Colonic mucosa (tissue), 4 donors: ENCODE measurements around the gene CYP27B1. TPM values are rescaled to one million over a fixed set of nuclear protein-coding genes. Genes with fewer than 3 reads are reported as not detected.
A peak's percentile ranks its signal among the peaks of the same experiment; 100 is the strongest.

Source experiments
- DNase-seq: peaks from one replicate; pipeline ENCODE4 v3.0.0-alpha.2; 2020
- H3K27ac ChIP-seq: fragments of 200-600 bp; one replicate; pipeline ENCODE4 v1.8.0; 2021
- H3K27me3 ChIP-seq: fragments of 200-600 bp; one replicate; pipeline ENCODE4 v1.8.0; 2021
- H3K36me3 ChIP-seq: fragments of 200-600 bp; one replicate; pipeline ENCODE4 v1.8.0; 2021
- H3K4me1 ChIP-seq: fragments of 200-600 bp; one replicate; pipeline ENCODE4 v1.8.0; 2021; ENCODE audit warnings: mild to moderate bottlenecking
- H3K4me3 ChIP-seq: fragments of 200-600 bp; one replicate; pipeline ENCODE4 v1.8.0; 2021
- H3K9ac ChIP-seq, 2 donors: one replicate each; pipeline ENCODE4 v1.7.0; 2013; ENCODE audit warnings: control low read depth in 2 of 2, low read depth in 2 of 2, low read length in 2 of 2
- H3K9me3 ChIP-seq: fragments of 200-600 bp; one replicate; pipeline ENCODE4 v1.8.0; 2021
- intact Hi-C: fragments of 100-400 bp; cut with DNase I; formaldehyde crosslinking; loops from one replicate; pipeline ENCODE4 v1.14.1; 2022
- total RNA-seq, 2 donors: library from RNA; stranded (reverse); fragmentation: NEBNext Ultra II Directional in 1 of 2; extraction: Animal tissue kit (Norgen Biotek cat#: 25700) in 1 of 2; gene quantifications; one replicate each; pipeline ENCODE4 v1.2.1, GENCODE V29; 2021
- TF ChIP-seq, protein P1 (sequence below): fragments of 200-600 bp; IDR thresholded peaks from one replicate; pipeline ENCODE4 v1.8.0; 2022; ENCODE audit warnings: antibody characterized with exemption, mild to moderate bottlenecking
- donor health status: healthy.
- donor health status: DM: no; HTN: no; CAD: no.
- donor health status: DM: no; HTN: no; CAD: no.

Gene CYP27B1
- total RNA-seq, 2 donors from 2014 or later: 0.80 to 1.6 TPM

DNA sequence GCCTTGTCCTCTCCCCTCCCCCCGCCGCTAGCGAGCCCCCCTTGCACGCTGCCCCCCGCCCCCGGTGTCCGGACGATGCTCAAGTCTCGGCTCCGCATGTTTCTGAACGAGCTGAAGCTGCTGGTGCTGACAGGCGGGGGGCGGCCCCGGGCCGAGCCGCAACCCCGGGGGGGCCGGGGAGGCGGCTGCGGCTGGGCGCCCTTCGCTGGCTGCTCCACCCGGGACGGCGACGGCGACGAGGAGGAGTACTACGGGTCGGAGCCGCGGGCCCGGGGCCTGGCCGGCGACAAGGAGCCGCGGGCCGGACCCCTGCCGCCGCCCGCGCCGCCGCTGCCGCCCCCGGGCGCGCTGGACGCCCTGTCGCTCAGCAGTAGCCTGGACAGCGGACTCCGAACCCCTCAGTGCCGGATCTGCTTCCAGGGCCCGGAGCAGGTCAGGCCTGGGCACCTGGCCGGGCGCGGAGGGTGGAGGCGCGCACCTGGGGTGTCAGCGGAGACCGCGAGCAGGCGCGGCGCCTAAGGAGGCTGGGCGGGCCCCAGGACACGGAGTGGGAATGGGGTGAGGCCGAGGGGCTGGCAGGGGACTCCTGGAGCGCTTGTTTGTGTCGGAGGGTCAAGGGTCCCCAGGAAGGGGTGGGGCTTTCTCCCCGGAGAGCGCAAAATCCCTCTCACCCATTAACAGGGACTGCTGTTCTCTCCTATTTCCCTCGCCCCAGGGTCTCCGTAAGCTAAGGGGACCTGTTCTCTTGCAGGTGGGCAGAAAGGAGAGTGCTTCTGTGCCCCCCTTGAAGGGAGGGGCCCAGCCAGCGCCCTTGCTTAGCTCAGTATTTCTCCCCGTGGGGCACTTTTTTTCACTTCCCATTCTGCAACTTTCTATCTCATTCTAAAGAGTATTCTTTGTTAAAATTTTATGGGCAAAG lies 11.2 kb downstream of the CYP27B1 start:
- peak overlapping the region; percentile 59 for H3K4me3 ChIP-seq
- DNase-seq: peak; percentile 70
- intact Hi-C loops: no loop called here

DNA sequence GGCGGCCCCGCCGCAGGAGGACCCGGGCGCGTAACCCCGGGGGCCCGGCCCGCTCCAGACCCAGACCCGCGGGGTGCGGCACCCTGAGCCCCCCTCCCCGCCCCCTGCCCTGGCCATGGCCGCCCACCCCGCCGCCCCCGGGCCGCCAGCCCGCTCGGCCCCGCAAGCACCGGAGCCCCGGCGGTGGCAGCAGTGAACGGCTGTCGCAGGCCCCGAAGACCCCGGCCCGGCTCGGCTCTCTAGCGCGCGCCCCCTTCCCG lies 11.8 kb downstream of the CYP27B1 start:
- H3K9ac ChIP-seq: no peak overlapping the region

More for the DNA sequence above, 11.2 kb downstream of the CYP27B1 start:
- H3K4me1 ChIP-seq: no peaks in the 10 kb centered on the region
- H3K9me3 ChIP-seq: no peaks in the 10 kb centered on the region
- TF ChIP-seq, protein P1, sequence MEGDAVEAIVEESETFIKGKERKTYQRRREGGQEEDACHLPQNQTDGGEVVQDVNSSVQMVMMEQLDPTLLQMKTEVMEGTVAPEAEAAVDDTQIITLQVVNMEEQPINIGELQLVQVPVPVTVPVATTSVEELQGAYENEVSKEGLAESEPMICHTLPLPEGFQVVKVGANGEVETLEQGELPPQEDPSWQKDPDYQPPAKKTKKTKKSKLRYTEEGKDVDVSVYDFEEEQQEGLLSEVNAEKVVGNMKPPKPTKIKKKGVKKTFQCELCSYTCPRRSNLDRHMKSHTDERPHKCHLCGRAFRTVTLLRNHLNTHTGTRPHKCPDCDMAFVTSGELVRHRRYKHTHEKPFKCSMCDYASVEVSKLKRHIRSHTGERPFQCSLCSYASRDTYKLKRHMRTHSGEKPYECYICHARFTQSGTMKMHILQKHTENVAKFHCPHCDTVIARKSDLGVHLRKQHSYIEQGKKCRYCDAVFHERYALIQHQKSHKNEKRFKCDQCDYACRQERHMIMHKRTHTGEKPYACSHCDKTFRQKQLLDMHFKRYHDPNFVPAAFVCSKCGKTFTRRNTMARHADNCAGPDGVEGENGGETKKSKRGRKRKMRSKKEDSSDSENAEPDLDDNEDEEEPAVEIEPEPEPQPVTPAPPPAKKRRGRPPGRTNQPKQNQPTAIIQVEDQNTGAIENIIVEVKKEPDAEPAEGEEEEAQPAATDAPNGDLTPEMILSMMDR: no peak
- H3K27me3 ChIP-seq: no peaks in the 10 kb centered on the region
- H3K27ac ChIP-seq: peak overlapping the region; percentile 72
- H3K9ac ChIP-seq: peak overlapping the region; percentile 70 to 80
- H3K36me3 ChIP-seq: no peaks in the 10 kb centered on the region

DNA sequence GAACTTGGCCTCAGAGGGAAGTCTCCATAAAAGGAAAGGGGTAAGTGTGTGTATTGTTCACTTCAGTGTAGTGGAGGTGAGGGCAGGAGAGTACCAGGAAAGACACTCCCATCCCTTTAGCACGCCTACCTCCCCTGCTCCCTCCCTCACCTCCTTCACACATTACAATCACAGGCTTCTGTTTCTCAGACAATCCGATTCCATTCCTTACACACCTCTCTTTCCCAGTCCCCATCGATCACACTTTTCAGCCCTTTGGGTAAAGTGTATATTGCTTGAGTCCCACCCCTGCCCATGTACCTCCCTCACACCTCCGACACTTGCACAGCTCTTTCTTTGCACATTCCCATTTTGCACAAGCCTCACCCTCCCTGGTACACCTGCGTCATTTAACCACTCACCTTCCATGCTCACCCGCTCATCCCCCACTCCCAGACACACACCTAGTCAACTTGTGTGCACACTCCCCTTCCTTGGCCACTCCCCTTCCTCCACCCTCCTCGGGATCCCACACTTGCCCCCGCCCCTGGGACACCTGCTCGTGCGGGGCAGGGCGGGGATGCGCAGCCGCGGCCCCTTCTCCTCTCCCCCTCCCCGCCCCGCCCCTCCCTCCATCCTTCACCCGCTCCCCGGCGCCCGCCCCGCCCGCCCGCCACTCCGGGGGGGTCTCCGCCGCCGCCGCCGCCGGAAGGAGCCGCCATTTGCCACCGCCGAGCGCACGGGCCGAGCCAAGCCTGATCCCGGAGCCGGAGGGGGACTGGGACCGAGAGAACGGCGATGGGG lies 12.3 kb downstream of the CYP27B1 start, which contains the start of gene MARCHF9:
MARCHF9 (plus strand) TSS at position 693 of the 783 bp plus-strand sequence. CDS start 426 bp downstream, outside the sequence.
- DNase-seq: peak; percentile 93
- no peaks in the 10 kb centered on the region for H3K4me1 ChIP-seq
- H3K36me3 ChIP-seq: no peaks in the 10 kb centered on the region
- no peaks in the 10 kb centered on the region for H3K9me3 ChIP-seq
- peak within 1 kb of the TSS; percentile 72 for H3K27ac ChIP-seq
- peak within 1 kb of the TSS; percentile 70 to 80 for H3K9ac ChIP-seq
- H3K4me3 ChIP-seq: peak within 1 kb of the TSS; percentile 59
- TF ChIP-seq, protein P1: no peak
- intact Hi-C loops: no loop called here
- H3K27me3 ChIP-seq: no peaks in the 10 kb centered on the region

More for the DNA sequence above, 11.8 kb downstream of the CYP27B1 start:
- Histone ChIP-seq H3K4me1 (no peaks in the 10 kb centered on the region), H3K27me3 (no peaks in the 10 kb centered on the region), H3K9me3 (no peaks in the 10 kb centered on the region), H3K27ac (peak overlapping the region; percentile 72), H3K36me3 (no peaks in the 10 kb centered on the region), H3K4me3 (peak overlapping the region; percentile 59)
- TF ChIP-seq, protein P1: no peak
- intact Hi-C loops: no loop called here
- DNase-seq: no peak

GRCh38 chr12:57753756-57754337 lies 13.0 kb downstream of the CYP27B1 start:
- H3K4me3 ChIP-seq: no peak overlapping the region
- DNase-seq: no peak
- H3K9ac ChIP-seq: no peak overlapping the region
- H3K27ac ChIP-seq: peak overlapping the region; percentile 72
- H3K9me3 ChIP-seq: no peaks in the 10 kb centered on the region
- no peaks in the 10 kb centered on the region for H3K4me1 ChIP-seq
- no peaks in the 10 kb centered on the region for H3K27me3 ChIP-seq
- TF ChIP-seq, protein P1: no peak
- intact Hi-C loops: no loop called here
- H3K36me3 ChIP-seq: peaks cover 6% of the 10 kb centered on the region

- TF ChIP-seq, protein P1: no peak
- Histone ChIP-seq H3K9me3 (no peaks in the 10 kb centered on the region), H3K36me3 (peaks cover 6% of the 10 kb centered on the region), H3K4me3 (peak overlapping the region; percentile 73), H3K9ac (peak overlapping the region in 1 of 2 donors; percentile 35), H3K4me1 (no peaks in the 10 kb centered on the region), H3K27ac (no peak overlapping the region), H3K27me3 (no peaks in the 10 kb centered on the region)
- no peak for DNase-seq
- intact Hi-C loops: no loop called here
Observed at GRCh38 chr12:57752668-57753000, 14.2 kb downstream of the CYP27B1 start.
